Neural cell (in vitro differentiated cells): ENCODE measurements around the gene PLEKHH2. TPM values are rescaled to one million over a fixed set of nuclear protein-coding genes. Genes with fewer than 3 reads are reported as not detected.

Experiments
- H2AFZ ChIP-seq: fragments of 200-600, 300-800 bp; sonication (generic), shearing (Covaris generic); 2 replicates; pipeline ENCODE4 v1.6.0; 2014; ENCODE audit warnings: low read depth, mild to moderate bottlenecking, antibody characterized with exemption, low read length, moderate library complexity
- H3F3A ChIP-seq: fragments of 200-600 bp; shearing (Covaris generic); 2 replicates; pipeline ENCODE4 v1.6.1; 2016; ENCODE audit warnings: mild to moderate bottlenecking, moderate library complexity, mixed read lengths, antibody characterized with exemption, low read length; ENCODE audit not compliant: insufficient read depth, poor library complexity, severe bottlenecking
- H3K27ac ChIP-seq: fragments of 200-600, 300-800 bp; sonication (generic), shearing (Covaris generic); 2 replicates; pipeline ENCODE4 v1.5.1; 2014; ENCODE audit warnings: mild to moderate bottlenecking, low read length, moderate library complexity
- H3K27me3 ChIP-seq: fragments of 300-800, 200-600 bp; sonication (generic), shearing (Covaris generic); 2 replicates; pipeline ENCODE4 v1.6.0; 2014; ENCODE audit warnings: mild to moderate bottlenecking, low read depth, low read length, moderate library complexity; ENCODE audit not compliant: insufficient read depth
- H3K36me3 ChIP-seq: fragments of 300-800, 200-600 bp; sonication (generic), shearing (Covaris generic); 2 replicates; pipeline ENCODE4 v1.5.1; 2014; ENCODE audit warnings: mild to moderate bottlenecking, antibody characterized with exemption, low read length, moderate library complexity; ENCODE audit not compliant: insufficient read depth
- H3K4me2 ChIP-seq: fragments of 300-800, 200-600 bp; sonication (generic), shearing (Covaris generic); 2 replicates; pipeline ENCODE4 v1.6.0; 2014; ENCODE audit warnings: mild to moderate bottlenecking, low read length
- H3K4me3 ChIP-seq: fragments of 300-800, 200-600 bp; sonication (generic), shearing (Covaris generic); 2 replicates; pipeline ENCODE4 v1.5.1; 2014; ENCODE audit warnings: mild to moderate bottlenecking, low read length, moderate library complexity
- H3K79me2 ChIP-seq: fragments of 200-600 bp; shearing (Covaris generic); replicated peaks from 2 replicates; pipeline ENCODE4 v1.6.0; 2014; ENCODE audit warnings: mild to moderate bottlenecking, low read length, moderate library complexity; ENCODE audit not compliant: insufficient read depth
- H3K9ac ChIP-seq: fragments of 300-800, 200-600 bp; sonication (generic), shearing (Covaris generic); 2 replicates; pipeline ENCODE4 v1.6.1; 2016; ENCODE audit warnings: mild to moderate bottlenecking, low read length, mixed read lengths
- H3K9me2 ChIP-seq: fragments of 200-600 bp; shearing (Covaris generic); 2 replicates; pipeline ENCODE4 v1.6.1; 2016; ENCODE audit warnings: mild to moderate bottlenecking, low read length, mixed read lengths; ENCODE audit not compliant: insufficient read depth
- H3K9me3 ChIP-seq: fragments of 200-600, 300-800 bp; sonication (generic), shearing (Covaris generic); 2 replicates; pipeline ENCODE4 v1.6.1; 2016; ENCODE audit warnings: mild to moderate bottlenecking, mixed run types, low read length, moderate library complexity, mixed read lengths
- H4K20me1 ChIP-seq: fragments of 200-600 bp; shearing (Covaris generic); 2 replicates; pipeline ENCODE4 v1.6.1; 2016; ENCODE audit warnings: mild to moderate bottlenecking, mixed run types; ENCODE audit not compliant: insufficient read depth
- CTCF ChIP-seq: fragments of 450-650 bp; IDR thresholded peaks from 2 replicates; pipeline ENCODE4 v1.5.1; 2014; ENCODE audit warnings: antibody characterized with exemption, mild to moderate bottlenecking, moderate library complexity; ENCODE audit not compliant: poor library complexity, severe bottlenecking
- EP300 ChIP-seq: fragments of 450-650 bp; conservative IDR thresholded peaks from 2 replicates; pipeline ENCODE4 v1.6.1; 2014; ENCODE audit warnings: antibody characterized with exemption, mild to moderate bottlenecking, moderate library complexity; ENCODE audit not compliant: poor library complexity, severe bottlenecking
- EZH2 ChIP-seq: fragments of 200-600, 300-800 bp; shearing (Covaris generic), sonication (generic); IDR thresholded peaks from 2 replicates; pipeline ENCODE4 v1.6.1; 2014; ENCODE audit warnings: antibody characterized with exemption, low read length, borderline replicate concordance, mild to moderate bottlenecking; ENCODE audit not compliant: insufficient read depth, poor library complexity, severe bottlenecking
- MXI1 ChIP-seq: fragments of 450-650 bp; conservative IDR thresholded peaks from 2 replicates; pipeline ENCODE4 v1.6.1; 2014; ENCODE audit warnings: antibody characterized with exemption, mild to moderate bottlenecking; ENCODE audit not compliant: poor library complexity, severe bottlenecking
- POLR2AphosphoS5 ChIP-seq: IDR thresholded peaks from 2 replicates; pipeline ENCODE4 v1.6.1; 2012
- RAD21 ChIP-seq: fragments of 450-650 bp; conservative IDR thresholded peaks from 2 replicates; pipeline ENCODE4 v1.6.1; 2014; ENCODE audit warnings: antibody characterized with exemption, mild to moderate bottlenecking, moderate library complexity
- REST ChIP-seq: IDR thresholded peaks from 2 replicates; pipeline ENCODE4 v1.6.1; 2012; ENCODE audit warnings: borderline replicate concordance
- SMC3 ChIP-seq: fragments of 450-650 bp; conservative IDR thresholded peaks from 2 replicates; pipeline ENCODE4 v1.6.1; 2014; ENCODE audit warnings: antibody characterized with exemption, mild to moderate bottlenecking, moderate library complexity; ENCODE audit not compliant: poor library complexity
- TAF1 ChIP-seq: IDR thresholded peaks from 2 replicates; pipeline ENCODE4 v1.6.1; 2012; ENCODE audit warnings: low read depth
- polyA plus RNA-seq: library from polyadenylated mRNA; depleted of rRNA; stranded (reverse); fragments of >200 nt; gene quantifications from 2 replicates; pipeline ENCODE4 v1.2.3, GENCODE V29; 2014

The PLEKHH2 gene
- polyA plus RNA-seq, 1 donor from 2014 or later, result 0.50 TPM

DNA sequence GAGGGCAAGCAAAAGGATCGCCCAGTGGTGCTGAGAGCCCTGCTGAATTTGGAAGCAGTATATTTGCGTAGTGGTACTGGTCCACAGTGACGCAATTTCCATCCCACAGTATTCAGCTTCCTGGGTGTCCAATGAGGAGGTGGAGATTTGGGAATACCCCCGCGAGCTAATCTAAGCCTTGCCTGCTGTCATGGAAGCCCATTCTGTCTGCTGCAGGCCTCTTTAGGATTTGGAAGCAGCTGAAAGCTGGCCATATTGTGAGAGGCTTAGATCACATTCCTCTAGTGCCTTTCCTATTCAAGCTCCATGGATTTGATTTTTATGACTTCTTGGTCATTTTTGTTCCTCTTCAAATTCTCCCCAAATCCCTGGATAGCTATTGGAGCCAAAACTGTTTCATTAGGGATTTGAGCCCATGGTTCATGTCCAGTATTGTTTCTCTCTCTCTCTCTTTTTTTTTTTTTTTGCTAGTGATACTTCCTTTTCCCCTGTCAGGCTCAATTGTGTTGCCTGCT lies 114.5 kb downstream of the PLEKHH2 start:
- H3F3A ChIP-seq, result no peaks in the 10 kb centered on the region
- no peak overlapping the region for H3K9ac ChIP-seq
- H4K20me1 ChIP-seq, result no peaks in the 10 kb centered on the region
- H3K36me3 ChIP-seq, result no peaks in the 10 kb centered on the region
- no peaks in the 10 kb centered on the region for H3K9me2 ChIP-seq
- H3K4me2 ChIP-seq, result no peak overlapping the region
- H3K27ac ChIP-seq, result no peak overlapping the region
- no peaks in the 10 kb centered on the region for H3K9me3 ChIP-seq
- TF ChIP-seq RAD21 (no peak), REST (no peak), TAF1 (no peak), SMC3 (no peak), EP300 (no peak), CTCF (no peak)
- no peaks in the 10 kb centered on the region for H3K27me3 ChIP-seq
- H3K79me2 ChIP-seq, result no peaks in the 10 kb centered on the region
- no peak overlapping the region for H3K4me3 ChIP-seq
- H2AFZ ChIP-seq, result no peak overlapping the region

- Histone ChIP-seq H3K9me2 (no peaks in the 10 kb centered on the region), H4K20me1 (no peaks in the 10 kb centered on the region), H3K27ac (no peak overlapping the region), H3K79me2 (no peaks in the 10 kb centered on the region), H3K4me3 (no peak overlapping the region), H3K36me3 (no peaks in the 10 kb centered on the region), H3K9ac (no peak overlapping the region), H3K9me3 (no peaks in the 10 kb centered on the region), H3K4me2 (no peak overlapping the region), H3F3A (no peaks in the 10 kb centered on the region), H3K27me3 (no peaks in the 10 kb centered on the region), H2AFZ (no peak overlapping the region)
- no peak for TF ChIP-seq EZH2
- no peak for TF ChIP-seq SMC3
- no peak for TF ChIP-seq EP300
- no peak for TF ChIP-seq POLR2AphosphoS5
- TF ChIP-seq TAF1, result no peak
- TF ChIP-seq RAD21, result no peak
- no peak for TF ChIP-seq REST
- TF ChIP-seq CTCF, result no peak
- no peak for TF ChIP-seq MXI1
Measured at GRCh38 chr2:43752302-43752701, 115.2 kb downstream of the PLEKHH2 start.
